Inflammatory macrophage (primary cell): ENCODE results near the gene RNF207.

Source experiments
- DNase-seq, 2 donors: peaks; one replicate each; pipeline ENCODE4 v3.0.0-alpha.2; 2020 to 2022

RNF207 gene

DNA sequence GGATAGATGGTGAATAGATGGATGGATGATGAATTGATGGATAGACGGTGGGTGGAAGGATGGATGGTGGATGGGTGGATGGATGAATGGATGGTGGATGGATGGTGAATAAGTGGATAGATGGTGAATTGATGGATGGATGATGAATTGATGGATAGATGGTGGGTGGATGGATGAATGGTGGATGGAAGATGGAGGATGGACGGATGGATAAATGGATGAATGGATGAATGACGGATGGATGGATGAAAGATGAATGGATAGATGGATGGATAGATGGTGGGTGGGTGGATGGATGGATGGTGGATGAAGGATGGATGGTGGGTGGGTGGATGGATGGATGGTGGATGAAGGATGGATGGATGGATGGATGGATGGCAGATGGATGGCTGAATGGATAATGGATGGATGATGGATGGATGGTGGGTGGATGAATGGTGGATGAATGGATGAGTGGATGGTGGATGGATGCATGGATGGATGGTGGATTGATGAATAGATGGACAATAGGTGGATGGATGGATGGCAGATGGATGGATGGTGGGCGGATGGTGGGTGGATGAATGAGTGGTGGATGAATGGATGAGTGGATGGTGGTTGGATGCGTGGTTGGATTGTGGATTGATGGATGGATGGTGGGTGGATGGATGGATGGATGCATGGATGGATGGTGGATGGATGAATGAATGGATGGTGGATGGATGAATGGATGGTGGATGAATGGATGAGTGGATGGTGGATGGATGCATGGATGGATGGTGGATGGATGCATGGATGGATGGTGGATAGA is 31.1 kb upstream of the RNF207 start:
- no peak for DNase-seq

DNA sequence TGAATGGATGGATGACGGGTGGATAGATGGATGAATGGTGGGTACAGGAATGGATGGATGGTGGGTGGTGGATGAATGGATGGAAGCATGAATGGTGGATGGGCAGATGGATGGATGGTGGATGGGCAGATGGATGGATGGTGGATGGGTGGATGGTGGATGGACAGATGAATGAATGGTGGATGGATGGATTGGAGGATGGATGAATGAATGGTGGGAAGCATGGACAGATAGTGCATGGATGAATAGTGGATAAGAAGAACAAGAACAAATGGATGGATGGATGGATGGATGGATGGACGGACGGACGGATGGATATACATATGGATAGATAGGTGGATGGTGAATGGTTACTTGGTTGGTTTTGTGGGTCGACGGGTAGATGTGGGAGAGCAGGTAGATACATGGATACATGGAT is 30.5 kb upstream of the RNF207 start:
- DNase-seq: no peak

DNA sequence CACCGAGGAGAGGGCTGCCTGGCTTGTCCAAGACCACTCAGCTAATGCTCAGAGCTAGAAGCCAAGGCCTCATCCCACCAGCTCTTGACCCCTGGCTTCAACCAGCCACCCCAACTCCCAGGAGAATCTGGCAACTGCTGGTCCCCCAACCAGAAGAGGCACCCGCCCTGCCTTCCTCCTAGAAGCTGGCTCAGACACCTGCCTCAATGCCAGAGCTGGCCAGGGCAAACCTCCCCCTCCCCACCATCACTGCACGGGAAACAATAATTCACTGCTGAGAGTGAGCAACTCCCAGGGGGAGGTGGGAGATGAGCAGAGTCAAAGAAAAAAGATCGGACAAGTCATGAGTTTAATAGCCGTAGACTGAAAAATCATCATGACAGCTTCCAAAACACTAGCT is 29.1 kb upstream of the RNF207 start:
- DNase-seq: no peak

DNA sequence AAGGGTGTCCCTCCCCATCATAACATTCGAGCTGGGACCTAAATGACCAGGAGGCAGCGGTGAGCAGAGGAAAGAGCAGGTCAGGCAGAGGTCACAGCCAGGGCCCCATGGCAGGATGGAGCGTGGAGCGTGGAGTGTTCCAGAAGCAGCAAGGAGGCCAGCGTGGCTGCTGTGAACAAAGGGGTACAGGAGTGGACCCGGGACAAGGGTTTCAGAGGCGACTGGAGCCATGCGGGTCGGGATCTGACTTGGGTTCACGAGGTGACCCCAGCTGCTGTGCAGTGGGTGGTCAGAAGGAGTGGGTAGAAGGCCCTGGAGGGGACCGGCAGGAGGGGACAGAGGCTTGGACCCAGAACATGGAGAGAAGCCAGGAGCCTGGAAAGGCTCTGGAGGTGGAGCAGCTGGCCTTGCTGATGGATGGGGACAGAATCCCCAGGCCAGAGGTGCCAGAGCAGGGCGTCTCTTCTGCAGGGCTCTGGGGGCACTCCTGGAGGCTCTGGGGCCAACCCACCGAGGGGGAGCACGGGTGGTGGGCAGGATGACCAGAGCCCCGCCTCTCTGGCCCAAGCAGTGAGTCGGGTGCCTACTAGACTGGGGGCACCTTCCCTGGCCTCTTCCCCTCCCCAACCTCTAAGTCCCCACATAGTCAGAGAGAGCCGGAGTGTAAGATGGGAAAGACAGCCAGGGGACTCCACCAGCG is 28.1 kb upstream of the RNF207 start:
- DNase-seq: no peak

DNA sequence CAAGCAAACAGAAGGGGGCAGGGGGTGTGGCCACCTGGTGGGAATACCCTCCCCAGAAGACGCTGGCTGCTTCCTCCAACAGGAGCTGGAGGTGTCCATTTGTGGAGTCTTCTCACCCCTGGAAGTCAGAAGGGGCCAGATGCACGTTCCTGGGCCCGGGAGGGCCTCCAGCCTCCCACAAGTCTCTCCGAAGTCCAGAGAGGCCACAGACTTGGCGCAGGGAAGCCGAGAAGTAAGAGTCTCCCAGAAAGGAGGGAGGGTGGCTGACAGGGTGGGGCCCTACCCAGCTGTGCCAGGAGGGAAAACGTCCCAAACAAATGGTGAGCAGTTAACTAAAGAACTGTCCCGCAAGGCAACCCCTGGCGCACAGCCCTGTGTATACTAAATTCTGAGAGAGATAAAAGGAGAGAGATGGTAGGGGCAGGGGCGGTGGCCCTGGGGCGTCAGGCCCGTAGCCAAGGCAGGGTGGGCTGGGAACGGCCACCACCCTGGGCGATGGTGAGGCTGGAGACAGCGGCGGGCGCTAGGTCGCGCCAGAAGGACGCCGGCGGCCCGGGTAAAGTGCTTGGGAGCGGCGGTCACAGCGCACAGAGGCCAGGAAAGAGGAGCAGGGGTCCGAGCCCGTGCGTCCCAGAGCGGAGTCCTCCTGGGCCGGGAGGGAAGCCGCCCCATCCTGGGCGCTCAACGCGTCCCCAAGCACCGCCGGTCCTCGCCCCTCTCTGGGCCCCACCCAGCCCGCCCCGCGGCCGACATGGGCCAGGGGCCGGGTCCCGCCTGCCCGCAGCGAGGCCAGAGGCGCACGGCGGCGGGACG is 27.0 kb upstream of the RNF207 start:
- DNase-seq: no peak

DNA sequence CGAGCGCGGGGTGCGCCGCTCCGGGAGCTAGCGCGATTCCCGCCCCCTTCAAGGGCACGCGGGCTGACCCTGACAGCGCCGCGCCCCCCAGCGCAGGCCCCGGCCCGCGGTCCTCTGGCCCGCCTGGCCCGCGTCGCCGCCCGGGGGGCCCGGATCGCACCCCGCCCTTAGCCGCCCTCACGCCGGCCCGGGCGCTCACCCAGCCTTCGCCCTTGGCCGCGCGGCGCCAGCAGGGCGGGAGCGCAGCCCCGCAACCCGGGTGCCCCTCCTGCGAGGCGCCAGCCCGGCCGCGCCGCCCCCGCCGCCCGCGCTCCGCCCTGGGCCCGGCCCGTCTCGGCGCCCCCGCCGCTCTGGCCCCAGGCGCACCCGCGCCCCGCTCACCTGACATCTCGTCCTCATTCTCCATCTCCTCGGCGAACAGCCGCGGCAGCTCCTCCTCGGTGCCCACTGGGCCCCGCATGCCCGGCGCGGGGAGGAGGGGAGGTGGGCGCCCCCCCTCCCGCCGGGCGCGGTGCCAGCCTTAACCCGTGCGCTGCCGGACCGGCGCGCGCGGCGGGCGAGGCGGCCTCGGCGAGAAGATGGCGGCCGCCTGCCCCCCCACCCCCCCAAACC is 26.2 kb upstream of the RNF207 start:
- DNase-seq: no peak

DNA sequence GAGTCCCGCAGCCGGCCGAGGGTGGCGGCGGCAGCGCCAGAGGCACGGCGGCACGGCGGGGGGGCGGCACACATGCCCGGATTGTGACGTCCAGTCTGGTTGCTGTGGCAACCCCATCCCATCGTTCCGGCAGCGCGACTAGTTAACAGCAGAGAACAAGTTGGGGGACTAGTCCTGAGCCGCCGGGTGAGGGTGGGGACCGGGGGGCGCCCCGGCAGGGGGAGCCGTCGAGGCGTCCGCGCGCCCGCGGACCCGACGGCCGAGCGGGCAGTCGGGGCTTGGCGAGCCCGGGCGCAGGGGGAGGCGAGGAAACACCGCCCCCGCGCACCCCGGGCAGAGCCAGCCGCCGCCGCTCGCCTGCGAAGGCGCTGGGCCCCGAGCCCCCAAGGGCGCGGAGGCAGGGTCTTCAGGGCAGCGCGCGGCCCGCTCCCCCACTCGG is 25.6 kb upstream of the RNF207 start, which contains the start of gene CHD5:
CHD5 (minus strand) TSS at position 54 of the 439 bp plus-strand sequence. CDS start 298 bp downstream, outside the sequence.
- DNase-seq: no peak

DNA sequence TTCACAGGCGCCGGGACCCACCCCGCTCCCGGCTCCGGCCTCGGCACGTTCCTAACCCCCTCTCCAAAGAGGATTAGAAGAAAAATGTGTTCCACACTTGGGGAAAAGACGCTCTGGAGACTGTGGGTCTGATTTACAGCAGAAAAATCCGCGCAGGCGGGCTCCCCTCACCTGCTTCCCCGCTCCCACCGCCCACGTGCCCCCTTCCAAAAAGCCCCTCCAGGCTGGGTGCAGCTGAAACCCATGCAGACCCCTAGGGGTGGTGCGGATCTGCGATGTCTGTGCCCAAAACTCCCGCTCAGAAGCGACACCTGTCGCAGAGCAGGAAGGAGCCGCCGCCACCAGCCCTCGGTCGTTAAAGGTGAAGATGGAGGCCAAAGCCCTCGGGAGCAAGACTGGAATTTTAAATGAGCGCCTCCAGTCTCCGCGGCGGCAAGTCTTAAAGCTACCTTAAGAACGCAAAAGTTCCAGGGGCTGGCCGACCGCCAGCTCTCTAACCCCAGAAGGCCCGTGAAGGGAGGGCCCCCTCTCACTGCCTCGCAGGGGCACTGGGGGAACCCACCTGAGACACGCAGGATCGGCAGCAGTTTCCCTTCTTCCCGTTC is 25.1 kb upstream of the RNF207 start:
- DNase-seq: no peak

DNA sequence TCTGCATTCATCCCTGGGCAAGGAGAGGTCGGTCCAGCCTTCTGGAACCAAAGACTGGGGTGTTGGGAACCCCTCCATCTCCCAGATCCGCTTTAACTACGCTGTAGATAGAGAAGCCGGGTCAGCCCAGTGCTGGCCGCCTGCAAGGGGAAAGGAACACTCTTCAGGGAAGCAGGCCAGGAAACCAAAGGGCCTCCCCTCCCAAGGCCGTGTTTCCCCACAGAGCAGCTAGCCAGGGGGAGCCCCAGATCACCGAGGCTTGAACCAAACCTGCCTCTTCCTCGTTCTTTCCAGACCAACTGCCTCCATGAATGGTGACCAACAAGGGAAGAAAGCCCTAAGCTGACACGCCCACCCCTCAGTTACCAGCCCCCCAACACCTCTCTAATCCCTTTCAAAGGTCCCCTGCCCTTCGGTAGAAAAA is 24.6 kb upstream of the RNF207 start:
- DNase-seq: no peak

DNA sequence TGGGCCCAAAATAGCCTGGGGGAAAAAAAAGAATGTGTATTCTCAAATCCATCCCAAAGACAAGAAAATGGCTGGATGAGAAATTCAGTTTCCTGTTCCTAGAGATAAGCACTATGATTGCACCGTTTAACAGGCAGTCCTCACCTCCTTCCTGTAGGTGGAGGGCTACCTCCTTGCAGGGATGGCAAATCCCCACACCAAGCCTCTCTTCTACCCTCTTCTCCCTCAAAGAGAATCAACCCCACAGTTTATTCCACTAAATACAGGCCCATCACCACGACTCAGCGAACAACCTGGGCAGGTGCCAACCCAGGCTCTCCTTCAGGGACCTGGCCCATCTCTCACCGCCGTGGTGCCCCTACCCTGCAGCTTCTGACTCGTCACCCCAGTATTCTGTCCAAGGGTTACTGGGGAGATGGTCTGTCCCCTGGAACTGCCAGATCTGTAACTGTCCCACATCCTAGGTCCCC is 22.4 kb upstream of the RNF207 start:
- DNase-seq: no peak

DNA sequence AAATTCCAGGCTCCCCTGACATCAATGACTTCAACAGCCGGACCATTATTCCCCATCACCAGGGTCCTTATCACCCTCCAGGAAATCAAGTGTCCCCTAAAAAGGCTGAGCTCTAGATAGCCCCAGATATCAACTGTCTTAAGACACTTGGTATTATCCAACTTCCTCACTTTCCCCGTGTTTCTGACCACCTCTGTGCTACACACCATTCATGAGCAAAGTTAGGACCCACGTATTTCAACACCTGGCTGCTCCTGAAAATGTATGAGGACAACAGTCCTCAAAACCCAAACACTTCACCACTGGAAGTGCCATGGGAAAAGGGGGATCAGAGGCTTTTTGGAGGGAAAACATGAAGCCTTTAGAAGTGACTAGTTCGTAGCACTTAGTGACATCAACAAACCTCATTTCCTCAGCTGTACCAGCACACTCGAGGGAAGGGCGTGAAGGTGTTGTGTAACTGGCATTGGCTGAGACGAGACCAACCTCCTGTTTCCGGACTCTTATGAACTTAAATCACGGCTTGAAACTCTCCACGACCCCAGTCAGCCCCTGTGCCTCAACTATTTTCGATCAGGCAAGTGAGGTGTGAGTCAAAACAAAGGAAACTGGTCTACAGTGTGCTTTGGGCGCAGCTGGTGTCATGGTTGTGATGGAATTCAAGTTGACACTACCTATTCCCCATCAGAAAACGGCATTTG is 21.7 kb upstream of the RNF207 start:
- no peak for DNase-seq

DNA sequence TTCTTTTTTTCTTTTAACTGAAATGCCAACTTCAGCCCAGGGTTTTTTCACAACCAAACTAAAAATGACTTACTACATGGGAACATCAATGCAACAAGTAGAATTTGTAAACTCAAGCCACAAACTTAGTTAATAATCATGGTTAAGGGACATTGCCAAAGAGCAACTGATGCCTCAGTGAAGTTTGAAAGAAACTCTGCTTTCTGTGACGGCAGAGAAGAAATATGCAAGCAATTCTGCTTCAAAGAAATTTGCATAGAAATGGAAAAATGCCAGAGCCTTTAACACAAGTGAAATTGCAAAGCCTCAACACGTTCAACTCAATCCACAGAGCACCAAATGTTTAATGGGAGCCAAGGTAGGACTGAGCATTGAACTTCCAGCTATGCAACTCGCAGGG is 20.8 kb upstream of the RNF207 start:
- no peak for DNase-seq

DNA sequence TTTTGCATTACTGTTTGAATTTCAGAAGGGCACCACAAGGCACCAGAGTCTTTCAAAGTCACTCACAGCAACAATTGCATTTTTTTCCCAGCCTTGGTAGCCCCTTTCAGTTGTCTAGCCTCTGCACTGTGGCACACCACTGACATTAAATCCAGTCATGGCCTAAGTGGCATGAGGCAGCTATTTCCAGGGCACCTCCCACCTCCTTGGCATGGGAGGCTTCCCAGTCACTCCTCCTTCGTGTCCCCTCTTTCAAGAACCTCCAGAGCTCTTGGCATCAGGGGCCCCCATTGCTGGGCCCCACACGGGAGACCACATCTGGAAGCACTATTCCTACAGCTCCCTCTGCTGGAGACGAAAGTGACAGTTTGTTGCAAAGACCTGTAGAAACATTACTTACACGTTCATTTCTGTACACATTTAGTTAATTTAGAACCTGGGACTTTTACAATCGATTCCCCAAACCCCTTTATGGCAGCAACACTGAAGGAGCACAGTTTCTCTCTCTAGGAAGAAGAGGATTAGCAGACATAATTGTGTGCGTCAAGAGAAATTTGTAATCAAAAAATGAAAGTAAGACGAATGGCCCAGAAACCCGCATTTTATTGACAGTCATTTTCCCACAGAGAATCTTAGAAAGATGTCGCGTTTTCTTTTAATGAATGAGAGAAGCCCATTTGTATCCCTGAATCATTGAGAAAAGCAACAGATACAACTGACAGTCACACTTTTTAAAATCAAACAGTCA is 20.1 kb upstream of the RNF207 start:
- DNase-seq: peak in 1 of 2 donors; percentile 20

DNA sequence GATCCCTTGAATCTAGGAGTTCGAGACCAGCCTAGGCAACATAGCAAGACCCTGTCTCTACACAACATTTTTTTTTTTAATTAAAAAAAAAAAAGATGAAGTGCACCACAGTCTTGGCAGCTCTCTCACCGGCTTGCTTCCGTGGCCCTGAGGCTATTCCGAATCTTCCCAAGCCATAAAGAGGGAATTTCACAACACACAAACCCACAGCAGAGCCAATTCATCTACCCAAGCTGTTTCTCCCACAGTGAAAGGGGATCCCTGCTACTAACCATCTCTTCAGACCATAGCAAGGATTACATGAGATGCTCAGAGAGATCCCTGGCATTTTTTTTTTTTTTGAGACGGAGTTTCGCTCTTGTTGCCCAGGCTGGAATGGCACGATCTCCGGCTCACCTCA is 17.5 kb upstream of the RNF207 start:
- no peak for DNase-seq

DNA sequence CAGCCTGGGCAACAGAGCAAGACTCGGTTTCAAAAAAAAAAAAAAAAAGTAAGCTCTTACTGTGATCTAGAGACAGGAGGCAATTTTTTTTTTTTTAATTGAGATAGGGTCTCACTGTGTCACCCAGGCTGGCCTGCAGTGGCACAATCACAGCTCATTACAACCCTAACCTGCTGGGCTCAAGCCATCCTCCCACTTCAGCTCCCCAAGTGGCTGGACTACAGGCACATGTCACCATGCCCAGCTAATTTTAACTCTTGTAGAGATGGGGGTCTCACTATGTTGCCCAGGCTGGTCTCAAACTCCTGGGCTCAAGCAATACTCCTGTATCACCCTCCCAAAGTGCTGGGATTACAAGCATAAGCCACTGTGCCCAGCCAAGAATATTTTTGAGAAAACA is 14.0 kb upstream of the RNF207 start:
- DNase-seq: no peak

DNA sequence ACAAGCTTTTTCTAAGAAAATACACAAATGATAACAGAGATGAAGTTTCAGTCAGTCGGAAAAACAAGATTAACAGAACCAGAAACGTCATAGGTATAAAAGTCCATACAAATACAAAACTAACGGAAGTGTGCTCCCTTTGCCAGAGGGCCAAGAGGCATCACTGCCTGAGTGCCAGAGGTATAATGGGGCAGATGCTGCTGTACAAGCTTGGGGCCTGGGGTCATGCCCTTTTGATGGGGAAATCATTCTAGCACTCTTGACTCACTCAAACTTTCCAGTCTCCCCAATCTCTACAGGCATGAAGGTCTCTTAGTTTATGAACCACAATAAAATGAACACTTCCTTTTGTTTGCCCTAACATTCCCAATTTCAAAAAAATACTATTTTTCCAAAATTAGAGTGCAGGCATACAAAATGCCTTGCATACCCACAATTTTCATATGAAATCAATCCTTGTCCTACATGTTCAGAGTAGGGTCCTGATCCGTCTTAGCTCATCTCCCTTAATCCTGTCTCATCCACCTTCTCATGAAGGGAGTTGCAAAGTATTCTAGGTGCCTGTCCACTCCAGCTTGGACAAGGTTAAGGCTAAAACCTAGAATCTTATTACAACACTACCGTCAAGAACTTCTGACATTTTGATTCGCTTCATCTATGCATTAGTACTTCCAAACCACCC is 8.0 kb upstream of the RNF207 start:
- no peak for DNase-seq

DNA sequence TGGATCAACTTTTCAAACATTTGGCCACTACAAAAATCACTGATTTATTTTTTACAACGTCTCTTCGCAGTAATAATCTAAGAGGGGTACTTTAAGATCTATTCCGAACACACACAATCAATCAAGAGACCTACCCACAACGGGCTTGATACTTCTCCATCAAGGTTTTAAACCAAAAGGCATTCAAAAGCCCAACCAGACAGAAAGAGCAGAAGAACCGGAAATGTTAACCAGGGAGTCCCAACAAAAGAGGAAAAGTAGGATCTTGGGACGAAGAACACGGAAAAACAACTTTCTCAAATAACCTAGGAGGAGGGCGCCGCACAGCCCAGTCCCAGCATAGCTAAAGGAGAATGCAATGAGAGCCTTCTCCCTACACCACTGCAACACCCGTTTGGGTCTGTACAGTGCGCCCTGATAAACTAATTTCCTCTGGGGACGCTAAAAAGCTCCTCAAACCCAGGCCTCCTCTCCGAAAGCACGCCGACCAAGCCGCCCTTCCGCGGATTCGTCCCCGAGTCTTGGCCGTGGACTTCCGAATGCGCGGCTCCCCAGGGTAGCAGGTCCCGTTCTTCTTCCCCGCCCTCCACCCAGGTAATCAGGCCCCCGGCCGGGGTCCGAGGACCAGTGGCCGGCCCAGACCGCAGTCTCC is 7.1 kb upstream of the RNF207 start:
- peak in 1 of 2 donors; percentile 25 for DNase-seq

DNA sequence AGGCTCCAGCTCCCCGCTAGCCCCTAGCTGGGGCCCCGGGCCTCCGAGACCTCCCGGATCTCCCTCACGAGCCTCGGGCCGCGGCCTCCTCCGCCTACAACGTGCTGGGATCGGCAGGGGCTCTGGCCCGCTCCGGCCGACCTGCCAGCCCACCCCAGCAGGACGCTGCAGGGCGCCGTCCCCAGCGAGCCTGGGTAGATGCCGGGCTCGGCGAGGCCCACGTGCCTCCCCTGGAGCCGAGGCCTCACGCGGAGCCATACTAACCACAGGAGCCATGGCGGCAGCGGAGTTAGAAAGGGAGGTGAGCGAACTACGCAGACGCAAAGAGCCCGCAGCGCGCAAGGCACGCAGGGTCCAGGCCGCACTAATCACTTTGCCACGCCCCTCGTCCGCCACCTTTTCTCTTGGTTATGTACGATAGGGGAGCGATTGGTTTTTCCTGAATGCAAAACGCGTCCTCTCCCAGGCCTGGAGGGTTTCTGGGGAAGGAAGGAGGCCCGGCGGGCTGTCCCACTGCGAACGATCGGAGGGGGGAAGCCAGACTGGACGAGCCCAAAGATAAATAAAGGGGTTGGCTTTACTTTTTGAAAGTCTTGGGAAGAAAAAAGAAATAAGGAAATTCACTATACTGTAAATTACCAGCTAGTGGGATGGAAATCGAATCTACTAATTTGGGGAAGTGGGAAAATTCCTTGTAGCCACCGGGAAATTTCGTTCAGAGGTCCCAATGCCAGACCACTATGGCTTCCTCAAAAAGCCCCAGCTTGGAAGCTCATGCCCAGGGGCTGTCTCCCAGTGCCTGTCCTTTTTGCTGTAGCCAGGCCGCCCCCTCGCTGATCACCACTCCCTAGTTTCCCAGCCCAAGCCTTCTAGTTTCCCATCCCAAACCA is 6.4 kb upstream of the RNF207 start, which contains the start of gene RPL22:
RPL22 (minus strand) TSS at position 298 of the 890 bp plus-strand sequence; CDS start at position 276, 22 bp downstream.
- peak; percentile 99 for DNase-seq
